ENCODE data around the gene HTR4. TPM values are rescaled to one million over a fixed set of nuclear protein-coding genes. Genes with fewer than 3 reads are reported as not detected.

The HTR4 gene
- total RNA-seq, 1 experiment from 2014 or later: not detected

- ATAC-seq (no peak), DNase-seq (ENCODE audit: low read depth, low spot score) (no peak)
- Histone ChIP-seq H3K27me3 (ENCODE audit: insufficient read depth, low read length) (peaks cover 20% of the 10 kb centered on the region), H3K9me2 (ENCODE audit: insufficient read depth) (no peaks in the 10 kb centered on the region), H3K36me3 (ENCODE audit: control insufficient read depth in 1 of 2, insufficient read depth in 2 of 2, low read length in 2 of 2) (no peaks in the 10 kb centered on the region), H3K9ac (ENCODE audit: low read length) (no peak overlapping the region), H2AFZ (ENCODE audit: low read depth, low read length, poor library complexity, severe bottlenecking) (no peak overlapping the region), H3K79me2 (ENCODE audit: insufficient read depth, low read length) (no peaks in the 10 kb centered on the region), H3K27ac (ENCODE audit: low read depth, low read length) (no peak overlapping the region), H3K4me1 (ENCODE audit: control insufficient read depth in 1 of 2, insufficient read depth in 2 of 2, low read length in 2 of 2) (no peaks in the 10 kb centered on the region), H3K4me2 (ENCODE audit: low read length) (no peak overlapping the region), H4K20me1 (ENCODE audit: insufficient read depth) (no peaks in the 10 kb centered on the region), H3K9me3 (ENCODE audit: control insufficient read depth in 1 of 2, insufficient read depth in 1 of 2, low read depth in 1 of 2, low read length in 2 of 2) (no peaks in the 10 kb centered on the region), H3K4me3 (replicated peaks in 1 of 2; ENCODE audit: low read depth in 1 of 2, low read length in 2 of 2) (no peak overlapping the region)
- TF ChIP-seq ATF3 (IDR thresholded peaks at IDR 0.05): no peak
- no peak for TF ChIP-seq RAD21 (IDR thresholded peaks at IDR 0.05; ENCODE audit: low read depth)
- no peak for TF ChIP-seq EGR1 (IDR thresholded peaks at IDR 0.05; ENCODE audit: low read depth)
- no peak for TF ChIP-seq ZNF274 (IDR thresholded peaks at IDR 0.05; ENCODE audit: low read depth, low read length)
- TF ChIP-seq REST (IDR thresholded peaks at IDR 0.05; ENCODE audit: low read depth): no peak
- no peak for TF ChIP-seq SIN3A (IDR thresholded peaks at IDR 0.05; ENCODE audit: low read depth)
- TF ChIP-seq ELF1 (IDR thresholded peaks at IDR 0.05; ENCODE audit: borderline replicate concordance, low read depth): no peak
- TF ChIP-seq EZH2 (IDR thresholded peaks at IDR 0.05): no peak
- ChIA-PET RAD21 (ENCODE audit: low non-redundant PET in 1 of 2, low total read pairs in 2 of 2, uncharacterized antibody in 2 of 2, unreplicated experiment in 2 of 2) (no interaction called here), POLR2A (no interaction called here), CTCF (no interaction called here)
- no TSS peak for BruUV-seq (replicated peaks)
- intact Hi-C loops (cut with micrococcal nuclease): no loop called here
Observed at GRCh38 chr5:148499452-148499851, 154.9 kb downstream of the HTR4 start.
